HG03565 (cell line): ENCODE results near the gene PPFIA1.

Source experiments
- ATAC-seq: cut with Tn5 transposase; IDR thresholded peaks from one replicate; pipeline ENCODE4 v1.9.1; 2021; ENCODE audit warnings: mild to moderate bottlenecking, moderate library complexity; ENCODE audit not compliant: unreplicated experiment

PPFIA1 gene

GRCh38 chr11:70427436-70427835, 156.9 kb downstream of the PPFIA1 start:
- ATAC-seq = no peak

GRCh38 chr11:70428701-70429427, 158.4 kb downstream of the PPFIA1 start:
- ATAC-seq = no peak

GRCh38 chr11:70429428-70429705, 158.9 kb downstream of the PPFIA1 start:
- ATAC-seq = no peak

GRCh38 chr11:70429724-70430521, 159.4 kb downstream of the PPFIA1 start:
- no peak for ATAC-seq

- no peak for ATAC-seq
Observed at GRCh38 chr11:70430671-70431574, 160.4 kb downstream of the PPFIA1 start.

- no peak for ATAC-seq
Observed at GRCh38 chr11:70431611-70432010, 161.1 kb downstream of the PPFIA1 start.

- ATAC-seq = no peak
Observed at GRCh38 chr11:70432065-70432464, 161.6 kb downstream of the PPFIA1 start.

GRCh38 chr11:70432580-70432979, 162.1 kb downstream of the PPFIA1 start:
- no peak for ATAC-seq

GRCh38 chr11:70433038-70433437, 162.5 kb downstream of the PPFIA1 start:
- no peak for ATAC-seq

- ATAC-seq = no peak
Observed at GRCh38 chr11:70433526-70433925, 163.0 kb downstream of the PPFIA1 start.
